ENCODE results near the gene NDUFA11. TPM values are rescaled to one million over a fixed set of nuclear protein-coding genes. Genes with fewer than 3 reads are reported as not detected.

NDUFA11 gene
- total RNA-seq, 1 experiment from 2014 or later: 143 TPM

DNA sequence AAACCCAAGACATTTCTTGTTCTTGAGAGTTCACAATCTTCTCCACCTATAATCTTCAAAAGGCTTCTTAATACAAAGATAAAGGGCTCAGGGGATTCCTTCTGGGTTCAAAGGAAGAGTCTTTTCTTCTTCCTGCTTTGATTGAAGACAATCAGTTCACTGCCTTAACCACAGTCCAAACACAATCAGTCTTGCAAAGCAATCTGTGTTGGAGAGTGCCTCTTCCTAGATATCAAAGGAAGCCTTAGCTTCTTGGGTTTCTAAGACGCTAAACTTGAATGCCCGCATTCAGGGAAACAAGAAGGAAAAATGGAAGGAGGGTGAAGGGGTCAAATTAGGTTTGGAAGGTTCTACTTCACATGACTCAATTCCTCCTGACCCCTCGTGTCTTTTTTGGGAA is 47.2 kb upstream of the NDUFA11 start:
- H3K4me3 Mint-ChIP-seq (ENCODE audit: low read depth, unreplicated experiment): no peak overlapping the region
- no TSS peak for BruUV-seq (replicated peaks)
- CTCF ChIA-PET: no interaction called here
- no peaks in the 10 kb centered on the region for H3K9me3 Mint-ChIP-seq (ENCODE audit: low read depth, unreplicated experiment)
- TF ChIP-seq, protein P1, sequence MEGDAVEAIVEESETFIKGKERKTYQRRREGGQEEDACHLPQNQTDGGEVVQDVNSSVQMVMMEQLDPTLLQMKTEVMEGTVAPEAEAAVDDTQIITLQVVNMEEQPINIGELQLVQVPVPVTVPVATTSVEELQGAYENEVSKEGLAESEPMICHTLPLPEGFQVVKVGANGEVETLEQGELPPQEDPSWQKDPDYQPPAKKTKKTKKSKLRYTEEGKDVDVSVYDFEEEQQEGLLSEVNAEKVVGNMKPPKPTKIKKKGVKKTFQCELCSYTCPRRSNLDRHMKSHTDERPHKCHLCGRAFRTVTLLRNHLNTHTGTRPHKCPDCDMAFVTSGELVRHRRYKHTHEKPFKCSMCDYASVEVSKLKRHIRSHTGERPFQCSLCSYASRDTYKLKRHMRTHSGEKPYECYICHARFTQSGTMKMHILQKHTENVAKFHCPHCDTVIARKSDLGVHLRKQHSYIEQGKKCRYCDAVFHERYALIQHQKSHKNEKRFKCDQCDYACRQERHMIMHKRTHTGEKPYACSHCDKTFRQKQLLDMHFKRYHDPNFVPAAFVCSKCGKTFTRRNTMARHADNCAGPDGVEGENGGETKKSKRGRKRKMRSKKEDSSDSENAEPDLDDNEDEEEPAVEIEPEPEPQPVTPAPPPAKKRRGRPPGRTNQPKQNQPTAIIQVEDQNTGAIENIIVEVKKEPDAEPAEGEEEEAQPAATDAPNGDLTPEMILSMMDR (IDR thresholded peaks at IDR 0.05; ENCODE audit: unreplicated experiment): no peak
- no peaks in the 10 kb centered on the region for H3K27me3 Mint-ChIP-seq (ENCODE audit: unreplicated experiment)
- H3K4me1 Mint-ChIP-seq (ENCODE audit: low read depth, unreplicated experiment): peaks cover 7% of the 10 kb centered on the region
- intact Hi-C loops (cut with micrococcal nuclease; ENCODE audit: unreplicated experiment): no loop called here
- peaks cover 14% of the 10 kb centered on the region for H3K36me3 Mint-ChIP-seq (ENCODE audit: insufficient read depth, unreplicated experiment)
- DNase-seq: no peak
- H3K27ac Mint-ChIP-seq (ENCODE audit: unreplicated experiment): no peak overlapping the region

GRCh38 chr19:5949792-5950305 is 46.3 kb upstream of the NDUFA11 start:
- Mint-ChIP-seq H3K27ac (ENCODE audit: unreplicated experiment) (no peak overlapping the region), H3K4me3 (ENCODE audit: low read depth, unreplicated experiment) (no peak overlapping the region), H3K36me3 (ENCODE audit: insufficient read depth, unreplicated experiment) (peaks cover 17% of the 10 kb centered on the region), H3K9me3 (ENCODE audit: low read depth, unreplicated experiment) (no peaks in the 10 kb centered on the region), H3K27me3 (ENCODE audit: unreplicated experiment) (no peaks in the 10 kb centered on the region), H3K4me1 (ENCODE audit: low read depth, unreplicated experiment) (peaks cover 7% of the 10 kb centered on the region)
- no peak for DNase-seq
- CTCF ChIA-PET: no interaction called here
- TF ChIP-seq, protein P1 (IDR thresholded peaks at IDR 0.05; ENCODE audit: unreplicated experiment): no peak
- BruUV-seq (replicated peaks): no TSS peak
- intact Hi-C loops (cut with micrococcal nuclease; ENCODE audit: unreplicated experiment): no loop called here

DNA sequence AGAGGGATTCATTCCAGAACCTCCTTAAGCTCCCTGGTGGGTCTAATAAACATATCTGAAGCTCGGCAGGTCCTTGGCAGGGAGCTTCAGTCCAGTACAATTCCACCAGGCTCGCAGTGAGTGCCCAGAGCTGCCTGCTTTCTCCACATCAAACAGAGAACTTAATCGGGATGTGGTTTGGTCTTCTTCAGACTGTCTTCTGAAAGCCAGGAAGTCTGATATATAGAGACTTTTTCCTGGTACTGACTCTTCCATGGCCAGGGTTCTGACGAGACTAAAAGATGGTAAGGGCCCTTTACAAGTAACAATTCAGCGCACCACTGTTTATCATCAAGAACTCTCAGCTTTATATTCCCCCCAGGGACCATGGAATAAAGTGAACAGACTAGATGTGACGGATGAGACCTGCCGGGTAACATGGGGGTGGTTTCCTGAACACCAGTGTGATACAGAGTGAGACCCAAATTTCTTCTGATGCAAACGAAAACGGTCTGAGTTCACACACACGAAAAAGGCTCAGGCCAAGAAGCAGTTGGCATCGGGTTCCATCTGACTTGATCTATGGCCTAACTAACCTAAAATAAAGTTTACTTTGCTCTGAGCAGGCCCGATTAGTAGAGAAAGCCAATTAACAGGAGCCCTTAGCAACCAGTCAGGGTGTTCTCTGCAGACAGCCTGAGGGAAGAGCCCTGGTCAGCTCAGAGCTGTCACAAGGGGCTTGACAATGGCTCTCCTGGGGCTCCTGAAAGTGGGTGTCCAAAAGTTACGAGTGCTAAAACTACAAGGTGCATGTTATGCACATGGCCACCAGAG is 45.4 kb upstream of the NDUFA11 start:
- intact Hi-C loops (cut with micrococcal nuclease; ENCODE audit: unreplicated experiment): no loop called here
- Mint-ChIP-seq H3K4me3 (ENCODE audit: low read depth, unreplicated experiment) (no peak overlapping the region), H3K27ac (ENCODE audit: unreplicated experiment) (no peak overlapping the region), H3K4me1 (ENCODE audit: low read depth, unreplicated experiment) (peaks cover under 1% of the 10 kb centered on the region), H3K9me3 (ENCODE audit: low read depth, unreplicated experiment) (no peaks in the 10 kb centered on the region), H3K36me3 (ENCODE audit: insufficient read depth, unreplicated experiment) (peaks cover 16% of the 10 kb centered on the region), H3K27me3 (ENCODE audit: unreplicated experiment) (no peaks in the 10 kb centered on the region)
- CTCF ChIA-PET: interaction anchor here (0.5 kb wide), 1 partner anchor 129 kb away, joined by 6 read pairs; no protein-coding TSS in a partner anchor
- no TSS peak for BruUV-seq (replicated peaks)
- TF ChIP-seq, protein P1 (IDR thresholded peaks at IDR 0.05; ENCODE audit: unreplicated experiment): no peak
- DNase-seq: no peak

DNA sequence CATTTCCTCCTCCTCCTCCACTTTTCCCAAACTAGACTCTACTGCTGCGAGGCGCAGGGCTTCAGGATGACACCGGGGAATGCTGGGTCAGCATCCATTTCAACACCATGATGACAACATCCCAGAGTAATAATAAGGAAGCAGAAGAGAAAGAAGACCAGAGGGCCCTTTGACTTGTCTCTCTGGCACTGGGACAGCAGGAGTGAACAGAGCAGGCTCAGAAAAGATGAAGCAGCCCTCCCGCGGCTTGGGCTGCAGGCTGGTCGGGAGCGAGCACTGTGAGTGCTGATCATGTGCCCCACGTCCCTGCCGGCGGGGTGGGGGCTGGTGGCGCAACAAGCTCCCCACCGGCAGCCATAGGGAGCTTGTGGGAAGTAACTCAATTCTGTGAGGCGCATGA is 43.8 kb upstream of the NDUFA11 start:
- Mint-ChIP-seq H3K27me3 (ENCODE audit: unreplicated experiment) (no peaks in the 10 kb centered on the region), H3K27ac (ENCODE audit: unreplicated experiment) (no peak overlapping the region), H3K36me3 (ENCODE audit: insufficient read depth, unreplicated experiment) (peaks cover 13% of the 10 kb centered on the region), H3K9me3 (ENCODE audit: low read depth, unreplicated experiment) (no peaks in the 10 kb centered on the region), H3K4me1 (ENCODE audit: low read depth, unreplicated experiment) (no peaks in the 10 kb centered on the region), H3K4me3 (ENCODE audit: low read depth, unreplicated experiment) (no peak overlapping the region)
- TF ChIP-seq, protein P1 (IDR thresholded peaks at IDR 0.05; ENCODE audit: unreplicated experiment): no peak
- CTCF ChIA-PET: interaction anchor here (0.5 kb wide), 1 partner anchor 260 kb away, joined by 11 read pairs; no protein-coding TSS in a partner anchor
- no peak for DNase-seq
- intact Hi-C loops (cut with micrococcal nuclease; ENCODE audit: unreplicated experiment): no loop called here
- BruUV-seq (replicated peaks): no TSS peak

Data from Calu3 (cell line).